Stimulated activated CD4-positive, alpha-beta T cell treated with anti-CD3 and anti-CD28 coated beads, Interleukin-2, amount 100 ng/mL, for 48 hours (primary cell): ENCODE data around the gene SESN2.
A peak's percentile ranks its signal among the peaks of the same experiment; 100 is the strongest.

Experiments used
- DNase-seq, 2 donors: peaks; one replicate each; pipeline ENCODE4 v3.0.0-alpha.2; 2020

Gene SESN2

GRCh38 chr1:28259252-28259933 lies at the start of gene SESN2:
Gene SESN2, plus strand, starts transcription at chr1:28259518. Its CDS starts 330 bp downstream, at chr1:28259848.
- DNase-seq, result peak; percentile 99

GRCh38 chr1:28209700-28210099 lies 49.6 kb upstream of the SESN2 start:
- DNase-seq, result no peak

- no peak for DNase-seq
Measured at GRCh38 chr1:28213315-28213714, 46.0 kb upstream of the SESN2 start.

GRCh38 chr1:28229089-28229488 lies 30.2 kb upstream of the SESN2 start:
- no peak for DNase-seq

- DNase-seq, result no peak
Measured at GRCh38 chr1:28229996-28230395, 29.3 kb upstream of the SESN2 start.

GRCh38 chr1:28232558-28233263 lies 26.6 kb upstream of the SESN2 start, which contains the start of gene DNAJC8:
Gene DNAJC8, minus strand, starts transcription at chr1:28233029. Its CDS starts 31 bp downstream, at chr1:28232998.
- DNase-seq, result peak; percentile 88 to 96

- no peak for DNase-seq
Measured at GRCh38 chr1:28233264-28233606, 26.1 kb upstream of the SESN2 start.

- DNase-seq, result peak; percentile 83 to 89
Measured at GRCh38 chr1:28235755-28236655, 23.3 kb upstream of the SESN2 start, which contains the start of gene ATP5IF1. Gene ATP5IF1, plus strand, starts transcription at chr1:28236124. Its CDS starts 60 bp downstream, at chr1:28236184.

- DNase-seq, result no peak
Measured at GRCh38 chr1:28236656-28237322, 22.5 kb upstream of the SESN2 start.

GRCh38 chr1:28239004-28239403 lies 20.3 kb upstream of the SESN2 start:
- DNase-seq, result no peak

- DNase-seq, result no peak
Measured at GRCh38 chr1:28240024-28240423, 19.3 kb upstream of the SESN2 start.

GRCh38 chr1:28241638-28242241 lies 17.6 kb upstream of the SESN2 start:
- DNase-seq, result no peak

GRCh38 chr1:28243685-28244311 lies 15.5 kb upstream of the SESN2 start:
- no peak for DNase-seq

- no peak for DNase-seq
Measured at GRCh38 chr1:28244549-28245251, 14.6 kb upstream of the SESN2 start.

- DNase-seq, result no peak
Measured at GRCh38 chr1:28246427-28246832, 12.9 kb upstream of the SESN2 start.

- DNase-seq, result no peak
Measured at GRCh38 chr1:28247612-28248272, 11.6 kb upstream of the SESN2 start.

- DNase-seq, result peak; percentile 78 to 82
Measured at GRCh38 chr1:28248273-28249012, 10.9 kb upstream of the SESN2 start.

GRCh38 chr1:28249013-28249865 lies 10.1 kb upstream of the SESN2 start:
- DNase-seq, result no peak

- no peak for DNase-seq
Measured at GRCh38 chr1:28249866-28250295, 9.4 kb upstream of the SESN2 start.
